Islet precursor cell (in vitro differentiated cells): ENCODE data around the gene EMC1.
"Not testable (repeated sequence)": the region's sequence is repeated elsewhere in the genome, so short reads cannot be mapped to it uniquely, and the experiment has no call there.

ENCODE experiments used
- DNase-seq: peaks from one replicate; pipeline ENCODE4 v3.0.0-alpha.2; 2018

Gene EMC1

GRCh38 chr1:19251305-19252196 lies at the start of gene EMC1, which contains the start of gene MRTO4:
TSS of gene EMC1 (minus strand) at chr1:19251524. CDS start at chr1:19251509, 15 bp downstream.
TSS of gene MRTO4 (plus strand) at chr1:19251805. CDS start at chr1:19251836, 31 bp downstream.
- DNase-seq = peak; percentile 94

- DNase-seq = no peak
Measured at GRCh38 chr1:19300211-19300610, 48.9 kb upstream of the EMC1 start.

GRCh38 chr1:19294638-19295037 lies 43.3 kb upstream of the EMC1 start:
- DNase-seq = no peak

GRCh38 chr1:19289244-19289643 lies 37.9 kb upstream of the EMC1 start:
- no peak for DNase-seq

GRCh38 chr1:19288324-19289241 lies 37.3 kb upstream of the EMC1 start, which contains the start of gene AKR7A3:
TSS of gene AKR7A3 (minus strand) at chr1:19288770. CDS start at chr1:19288709, 61 bp downstream.
- DNase-seq = peak; percentile 74

GRCh38 chr1:19287436-19288185 lies 36.3 kb upstream of the EMC1 start:
- no peak for DNase-seq

- DNase-seq = not testable (repeated sequence)
Measured at GRCh38 chr1:19285807-19286206, 34.5 kb upstream of the EMC1 start.

GRCh38 chr1:19285366-19285765 lies 34.0 kb upstream of the EMC1 start:
- not testable (repeated sequence) for DNase-seq

- DNase-seq = no peak
Measured at GRCh38 chr1:19284881-19285280, 33.6 kb upstream of the EMC1 start.

GRCh38 chr1:19283891-19284290 lies 32.6 kb upstream of the EMC1 start:
- DNase-seq = no peak

GRCh38 chr1:19274636-19275035 lies 23.3 kb upstream of the EMC1 start:
- DNase-seq = no peak

GRCh38 chr1:19273844-19274531 lies 22.7 kb upstream of the EMC1 start:
- not testable (repeated sequence) for DNase-seq

GRCh38 chr1:19273106-19273843 lies 22.0 kb upstream of the EMC1 start:
- DNase-seq = no peak

GRCh38 chr1:19272064-19272463 lies 20.7 kb upstream of the EMC1 start:
- DNase-seq = no peak

- DNase-seq = not testable (repeated sequence)
Measured at GRCh38 chr1:19270343-19270730, 19.0 kb upstream of the EMC1 start.

GRCh38 chr1:19269427-19270342 lies 18.4 kb upstream of the EMC1 start:
- DNase-seq = peak; percentile 70

GRCh38 chr1:19268445-19268844 lies 17.1 kb upstream of the EMC1 start:
- DNase-seq = no peak

- DNase-seq = no peak
Measured at GRCh38 chr1:19262744-19263143, 11.4 kb upstream of the EMC1 start.

- no peak for DNase-seq
Measured at GRCh38 chr1:19262047-19262446, 10.7 kb upstream of the EMC1 start.
